ENCODE measurements around the gene HES4. TPM values are rescaled to one million over a fixed set of nuclear protein-coding genes. Genes with fewer than 3 reads are reported as not detected.
A peak's percentile ranks its signal among the peaks of the same experiment; 100 is the strongest.

HES4 gene
- total and polyA plus RNA-seq, 2 of the 13 experiments (the other 11 are each of a cell fraction or from before 2014, with no cell fraction given): 8.8 to 10.6 TPM

- no peak for TF ChIP-seq UBTF (CRISPR knock-in tag; IDR thresholded peaks at IDR 0.05)
- TF ChIP-seq ZNF234 (CRISPR knock-in tag; conservative IDR thresholded peaks at IDR 0.05): 0 out of 2 replicates have a peak, but pooled peaks have one; percentile 17
- TF ChIP-seq NCOR1 (IDR thresholded peaks at IDR 0.05; ENCODE audit: borderline replicate concordance, low read length): no peak
- TF ChIP-seq ZNF121 (CRISPR knock-in tag; IDR thresholded peaks at IDR 0.05): peak; percentile 82
- TF ChIP-seq CREM (IDR thresholded peaks at IDR 0.05): no peak
- TF ChIP-seq CREM (CRISPR knock-in tag; IDR thresholded peaks at IDR 0.05): no peak
- TF ChIP-seq ZNF567 (CRISPR knock-in tag; IDR thresholded peaks at IDR 0.05; ENCODE audit: borderline replicate concordance): no peak
- TF ChIP-seq ZSCAN20 (CRISPR knock-in tag; IDR thresholded peaks at IDR 0.05; ENCODE audit: borderline replicate concordance): no peak
- no peak for TF ChIP-seq ZBTB26 (CRISPR knock-in tag; IDR thresholded peaks at IDR 0.05; ENCODE audit: borderline replicate concordance)
- no peak for TF ChIP-seq ZNF496 (CRISPR knock-in tag; IDR thresholded peaks at IDR 0.05; ENCODE audit: insufficient replicate concordance)
- no peak for TF ChIP-seq ZBTB33 (CRISPR knock-in tag; IDR thresholded peaks at IDR 0.05)
- TF ChIP-seq BCLAF1 (IDR thresholded peaks at IDR 0.05): no peak
- TF ChIP-seq CHCHD3 (CRISPR knock-in tag; IDR thresholded peaks at IDR 0.05): no peak
Measured at GRCh38 chr1:959731-960362, 40.0 kb downstream of the HES4 start (continued).

All from HepG2 (cell line).